H1 (cell line): ENCODE results near the gene DSE. TPM values are rescaled to one million over a fixed set of nuclear protein-coding genes. Genes with fewer than 3 reads are reported as not detected.

ENCODE experiments used
- BCL11A ChIP-seq, 2 experiments: IDR thresholded peaks; one replicate each; pipeline ENCODE4 v1.6.1; 2011; ENCODE audit warnings: low read depth in 2 of 2, low read length in 2 of 2, mild to moderate bottlenecking in 2 of 2
- E2F6 ChIP-seq: IDR thresholded peaks from 2 replicates; pipeline ENCODE4 v1.6.1; 2012; ENCODE audit warnings: inconsistent platforms
- KDM1A ChIP-seq: fragments of 200-600, 300-600 bp; sonication (generic); IDR thresholded peaks from 2 replicates; pipeline ENCODE4 v1.7.1; 2016; ENCODE audit warnings: mild to moderate bottlenecking, low read length, borderline replicate concordance
- SP1 ChIP-seq: IDR thresholded peaks from 2 replicates; pipeline ENCODE4 v1.6.1; 2011; ENCODE audit warnings: low read depth, low read length
- SUZ12 ChIP-seq: fragments of 200-600 bp; sonication (generic); IDR thresholded peaks from 2 replicates; pipeline ENCODE4 v1.6.1; 2012; ENCODE audit warnings: mild to moderate bottlenecking, inconsistent platforms, low read length, moderate library complexity, mixed read lengths
- polyA plus RNA-seq, 7 experiments: library from polyadenylated mRNA; depleted of rRNA in 3 of 7; stranded (reverse) in 5 of 7; unstranded in 2 of 7; fragments of >200 nt in 5 of 7; fragments of 200-250 nt in 2 of 7; gene quantifications; 1 replicate in 5 of 7; 2 replicates in 1 of 7; 4 replicates in 1 of 7; pipeline versions ENCODE4 v1.2.1 to v1.2.3, GENCODE V29; 2011 to 2013; ENCODE audit warnings: missing spikeins in 2 of 7, mixed read lengths in 2 of 7
- total RNA-seq: library from RNA; stranded (reverse); fragmentation: NEBNext Ultra II Directional; extraction: Animal tissue kit (Norgen Biotek cat#: 25700); gene quantifications from 2 replicates; pipeline ENCODE4 v1.2.1, GENCODE V29; 2021

Gene DSE
- total and polyA plus RNA-seq, 2 of the 8 experiments (the other 6 are each of a cell fraction or from before 2014, with no cell fraction given), result 32.5 to 94.4 TPM

- TF ChIP-seq SP1 (no peak), KDM1A (no peak), SUZ12 (no peak), BCL11A (IDR thresholded peaks at IDR 0.05; ENCODE audit: low read depth in 2 of 2, low read length in 2 of 2) (no peak), E2F6 (no peak)
- TF ChIP-seq, all 59 proteins: peak for 0
These were observed 11.6 kb upstream of the DSE start (continued) for GRCh38 chr6:116359131-116359530.
